ENCODE results near the gene LAGE3. TPM values are rescaled to one million over a fixed set of nuclear protein-coding genes. Genes with fewer than 3 reads are reported as not detected.
A peak's percentile ranks its signal among the peaks of the same experiment; 100 is the strongest.

The LAGE3 gene
- 13.6 TPM for polyA plus RNA-seq (ENCODE audit: insufficient read length)

GRCh38 chrX:154478728-154479622 is at the start of gene LAGE3:
Gene LAGE3 (minus strand): TSS chrX:154479281. CDS start chrX:154478915, 366 bp downstream.
- peak; percentile 89 for DNase-seq

GRCh38 chrX:154526901-154527675 is 48.0 kb upstream of the LAGE3 start:
- DNase-seq = peak; percentile 88

- DNase-seq = no peak
Measured at GRCh38 chrX:154525606-154526490, 46.8 kb upstream of the LAGE3 start.

- DNase-seq = no peak
Measured at GRCh38 chrX:154519389-154519788, 40.3 kb upstream of the LAGE3 start.

- DNase-seq = no peak
Measured at GRCh38 chrX:154517101-154517781, 38.2 kb upstream of the LAGE3 start.

GRCh38 chrX:154516656-154517100 is 37.6 kb upstream of the LAGE3 start:
- DNase-seq = peak; percentile 59

GRCh38 chrX:154515966-154516655 is 37.0 kb upstream of the LAGE3 start, which contains the start of gene FAM3A:
Gene FAM3A (minus strand): TSS chrX:154516232. CDS start chrX:154515772, 460 bp downstream.
- DNase-seq = peak; percentile 89

GRCh38 chrX:154515090-154515965 is 36.2 kb upstream of the LAGE3 start:
- peak; percentile 24 for DNase-seq

- no peak for DNase-seq
Measured at GRCh38 chrX:154513716-154514115, 34.6 kb upstream of the LAGE3 start.

- DNase-seq = no peak
Measured at GRCh38 chrX:154512879-154513553, 33.9 kb upstream of the LAGE3 start.

- no peak for DNase-seq
Measured at GRCh38 chrX:154511761-154512160, 32.7 kb upstream of the LAGE3 start.

GRCh38 chrX:154509455-154509854 is 30.4 kb upstream of the LAGE3 start:
- no peak for DNase-seq

- no peak for DNase-seq
Measured at GRCh38 chrX:154508384-154508745, 29.3 kb upstream of the LAGE3 start.

- DNase-seq = no peak
Measured at GRCh38 chrX:154507673-154508383, 28.7 kb upstream of the LAGE3 start.

GRCh38 chrX:154506483-154507332 is 27.6 kb upstream of the LAGE3 start:
- DNase-seq = no peak

GRCh38 chrX:154505734-154506133 is 26.7 kb upstream of the LAGE3 start:
- no peak for DNase-seq

GRCh38 chrX:154502989-154503388 is 23.9 kb upstream of the LAGE3 start:
- no peak for DNase-seq

- no peak for DNase-seq
Measured at GRCh38 chrX:154502098-154502497, 23.0 kb upstream of the LAGE3 start.
